Bone marrow (tissue), 2 donors: ENCODE data around the gene TRIM28.

ENCODE experiments used
- DNase-seq, 2 donors: peaks; one replicate each; lab custom pipeline; 2025; lab: John Stamatoyannopoulos, UW

Gene TRIM28

GRCh38 chr19:58579473-58580142, 35.7 kb downstream of the TRIM28 start:
- no peak for DNase-seq

- no peak for DNase-seq
Observed at GRCh38 chr19:58581227-58582141, 37.6 kb downstream of the TRIM28 start.

GRCh38 chr19:58582985-58583384, 39.1 kb downstream of the TRIM28 start:
- DNase-seq: no peak

GRCh38 chr19:58584498-58585441, 40.9 kb downstream of the TRIM28 start:
- DNase-seq: no peak

- no peak for DNase-seq
Observed at GRCh38 chr19:58585442-58586132, 41.7 kb downstream of the TRIM28 start.

GRCh38 chr19:58586133-58586765, 42.4 kb downstream of the TRIM28 start:
- DNase-seq: no peak
